Activated T-helper 1 cell treated with anti-CD3 and anti-CD28 coated beads, Interleukin-12 subunit alpha, Interleukin-12 subunit beta, Interleukin-2, Interleukin-4 antibody, amounts not matched to agents 30 ng/mL and 10 ng/mL and 1 ng/mL, durations not matched to agents 14 hours and 24 hours and 36 hours (primary cell): ENCODE data around the gene SMIM35. TPM values are rescaled to one million over a fixed set of nuclear protein-coding genes. Genes with fewer than 3 reads are reported as not detected.

Experiments
- DNase-seq: peaks from one replicate; pipeline ENCODE4 v3.0.0; 2021; ENCODE audit warnings: low spot score
- H3K27ac Mint-ChIP-seq: one replicate; pipeline ENCODE4 v1.8.0; 2021; ENCODE audit warnings: mild to moderate bottlenecking, mixed read lengths
- H3K27me3 Mint-ChIP-seq: one replicate; pipeline ENCODE4 v1.8.0; 2022; ENCODE audit warnings: mild to moderate bottlenecking, moderate library complexity, mixed read lengths; ENCODE audit not compliant: insufficient read depth
- H3K36me3 Mint-ChIP-seq: one replicate; pipeline ENCODE4 v1.8.0; 2021; ENCODE audit warnings: low read depth, mixed read lengths
- H3K4me1 Mint-ChIP-seq: one replicate; pipeline ENCODE4 v1.8.0; 2021; ENCODE audit warnings: low read depth, mixed read lengths
- H3K4me3 Mint-ChIP-seq: one replicate; pipeline ENCODE4 v1.8.0; 2021; ENCODE audit warnings: mild to moderate bottlenecking, moderate library complexity, mixed read lengths
- H3K9me3 Mint-ChIP-seq: one replicate; pipeline ENCODE4 v1.8.0; 2021; ENCODE audit warnings: mixed read lengths
- intact Hi-C: fragments of 100-400 bp; cut with micrococcal nuclease; formaldehyde crosslinking; loops from one replicate; pipeline ENCODE4 v1.15.1; 2024
- total RNA-seq: library from RNA; stranded (reverse); gene quantifications from 2 replicates; pipeline ENCODE4 v1.2.3, GENCODE V29; 2022

SMIM35 gene
- 0.10 and 0.16 TPM in 2 replicates for total RNA-seq

- no peaks in the 10 kb centered on the region for H3K4me1 Mint-ChIP-seq
- H3K4me3 Mint-ChIP-seq: no peak within 1 kb of the TSS
Measured at GRCh38 chr11:118086913-118087768, at the start of gene SMIM35. Gene SMIM35 (minus strand): TSS chr11:118086963. CDS start chr11:118086757, 206 bp downstream.

GRCh38 chr11:118136341-118136740 lies 49.6 kb upstream of the SMIM35 start:
- Mint-ChIP-seq H3K4me3 (no peak overlapping the region), H3K4me1 (no peaks in the 10 kb centered on the region), H3K27me3 (peaks cover 23% of the 10 kb centered on the region), H3K27ac (no peak overlapping the region), H3K36me3 (no peaks in the 10 kb centered on the region), H3K9me3 (no peaks in the 10 kb centered on the region)
- intact Hi-C loops: no loop called here
- no peak for DNase-seq

More at GRCh38 chr11:118086913-118087768, at the start of gene SMIM35:
- Mint-ChIP-seq H3K9me3 (peaks cover 29% of the 10 kb centered on the region), H3K27me3 (peaks cover 7% of the 10 kb centered on the region), H3K27ac (no peak within 1 kb of the TSS), H3K36me3 (no peaks in the 10 kb centered on the region)
- intact Hi-C loops: no loop called here
- DNase-seq: no peak

GRCh38 chr11:118135796-118136165 lies 49.0 kb upstream of the SMIM35 start:
- Mint-ChIP-seq H3K4me1 (no peaks in the 10 kb centered on the region), H3K36me3 (no peaks in the 10 kb centered on the region), H3K27ac (no peak overlapping the region), H3K9me3 (no peaks in the 10 kb centered on the region), H3K4me3 (no peak overlapping the region), H3K27me3 (peaks cover 21% of the 10 kb centered on the region)
- intact Hi-C loops: no loop called here
- no peak for DNase-seq

- Mint-ChIP-seq H3K4me3 (no peak overlapping the region), H3K4me1 (no peaks in the 10 kb centered on the region), H3K27me3 (peaks cover 17% of the 10 kb centered on the region), H3K36me3 (no peaks in the 10 kb centered on the region), H3K9me3 (no peaks in the 10 kb centered on the region), H3K27ac (no peak overlapping the region)
- intact Hi-C loops: no loop called here
- no peak for DNase-seq
Measured at GRCh38 chr11:118135051-118135795, 48.5 kb upstream of the SMIM35 start.

GRCh38 chr11:118133816-118134215 lies 47.1 kb upstream of the SMIM35 start:
- intact Hi-C loops: no loop called here
- Mint-ChIP-seq H3K27me3 (peaks cover 11% of the 10 kb centered on the region), H3K36me3 (no peaks in the 10 kb centered on the region), H3K27ac (no peak overlapping the region), H3K4me3 (no peak overlapping the region), H3K4me1 (no peaks in the 10 kb centered on the region), H3K9me3 (no peaks in the 10 kb centered on the region)
- no peak for DNase-seq

- intact Hi-C loops: no loop called here
- no peak overlapping the region for H3K27ac Mint-ChIP-seq
- no peak for DNase-seq
- no peaks in the 10 kb centered on the region for H3K36me3 Mint-ChIP-seq
- no peaks in the 10 kb centered on the region for H3K9me3 Mint-ChIP-seq
- H3K27me3 Mint-ChIP-seq: peaks cover 11% of the 10 kb centered on the region
- no peaks in the 10 kb centered on the region for H3K4me1 Mint-ChIP-seq
- H3K4me3 Mint-ChIP-seq: no peak overlapping the region
Measured at GRCh38 chr11:118132385-118133151, 45.8 kb upstream of the SMIM35 start.

- no peaks in the 10 kb centered on the region for H3K36me3 Mint-ChIP-seq
- no peak overlapping the region for H3K4me3 Mint-ChIP-seq
- no peak for DNase-seq
- intact Hi-C loops: no loop called here
- H3K4me1 Mint-ChIP-seq: no peaks in the 10 kb centered on the region
- peaks cover 8% of the 10 kb centered on the region for H3K27me3 Mint-ChIP-seq
- H3K9me3 Mint-ChIP-seq: no peaks in the 10 kb centered on the region
- no peak overlapping the region for H3K27ac Mint-ChIP-seq
Measured at GRCh38 chr11:118129471-118130172, 42.9 kb upstream of the SMIM35 start.

- Mint-ChIP-seq H3K9me3 (no peaks in the 10 kb centered on the region), H3K27ac (no peak overlapping the region), H3K27me3 (peaks cover 5% of the 10 kb centered on the region), H3K4me1 (no peaks in the 10 kb centered on the region), H3K4me3 (no peak overlapping the region), H3K36me3 (no peaks in the 10 kb centered on the region)
- no peak for DNase-seq
- intact Hi-C loops: no loop called here
Measured at GRCh38 chr11:118128721-118129470, 42.1 kb upstream of the SMIM35 start.

GRCh38 chr11:118128310-118128709 lies 41.5 kb upstream of the SMIM35 start:
- intact Hi-C loops: no loop called here
- Mint-ChIP-seq H3K4me3 (no peak overlapping the region), H3K27me3 (peaks cover 3% of the 10 kb centered on the region), H3K4me1 (no peaks in the 10 kb centered on the region), H3K9me3 (no peaks in the 10 kb centered on the region), H3K27ac (no peak overlapping the region), H3K36me3 (no peaks in the 10 kb centered on the region)
- DNase-seq: no peak

GRCh38 chr11:118126082-118126838 lies 39.5 kb upstream of the SMIM35 start:
- peaks cover 8% of the 10 kb centered on the region for H3K27me3 Mint-ChIP-seq
- H3K27ac Mint-ChIP-seq: no peak overlapping the region
- H3K4me3 Mint-ChIP-seq: no peak overlapping the region
- no peak for DNase-seq
- H3K36me3 Mint-ChIP-seq: no peaks in the 10 kb centered on the region
- H3K9me3 Mint-ChIP-seq: no peaks in the 10 kb centered on the region
- no peaks in the 10 kb centered on the region for H3K4me1 Mint-ChIP-seq
- intact Hi-C loops: no loop called here

- intact Hi-C loops: no loop called here
- Mint-ChIP-seq H3K36me3 (no peaks in the 10 kb centered on the region), H3K27ac (no peak overlapping the region), H3K27me3 (peaks cover 10% of the 10 kb centered on the region), H3K4me3 (no peak overlapping the region), H3K4me1 (no peaks in the 10 kb centered on the region), H3K9me3 (peaks cover 7% of the 10 kb centered on the region)
- DNase-seq: no peak
Measured at GRCh38 chr11:118124929-118125535, 38.3 kb upstream of the SMIM35 start.
